NK-92 treated with Interleukin-12 subunit alpha and Interleukin-12 subunit beta, amount 100 ng/mL, for 24 hours (cell line): ENCODE measurements around the gene BEX3.

Experiments used
- DNase-seq: peaks from one replicate; lab custom pipeline; 2025; lab: John Stamatoyannopoulos, UW

BEX3 gene

DNA sequence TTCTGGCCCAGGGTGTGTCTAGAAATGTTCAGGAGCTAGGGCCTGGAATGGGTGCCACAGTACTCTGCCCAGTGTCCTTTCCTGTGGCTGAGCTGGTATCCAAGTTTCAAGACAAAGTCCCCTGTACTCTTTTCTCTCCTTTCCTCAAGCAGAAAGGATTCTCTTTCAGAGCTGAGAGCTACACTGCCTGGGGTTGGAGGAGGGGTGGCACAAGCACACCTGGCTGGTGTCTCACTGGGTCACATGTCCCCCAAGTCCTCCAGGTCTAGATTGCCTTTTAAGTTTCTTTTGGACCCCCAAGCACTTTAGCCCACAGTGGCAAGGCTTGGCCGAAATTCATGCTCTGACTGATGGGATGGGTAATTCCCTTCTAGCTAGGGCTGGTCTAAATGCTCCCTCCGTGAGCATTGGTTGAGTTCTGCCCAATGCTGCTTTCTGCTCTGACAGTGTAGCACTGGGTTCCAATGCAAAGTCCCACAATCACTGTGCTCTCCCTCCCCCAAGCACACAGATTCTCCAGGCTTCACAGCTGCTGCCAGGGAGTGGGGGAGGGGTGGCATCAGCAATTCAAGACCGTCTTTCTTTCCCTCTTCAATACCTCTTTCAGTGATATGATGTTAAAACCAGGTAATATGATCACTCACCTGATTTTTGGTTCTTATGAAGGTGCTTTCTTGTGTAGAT, 47.8 kb downstream of the BEX3 start:
- DNase-seq = no peak
